T47D (cell line): ENCODE results near the gene GALR3.

ENCODE experiments used
- DNase-seq, 2 experiments: peaks; one replicate each; pipeline versions ENCODE4 v3.0.0 to v3.0.0-alpha.2; 2011 to 2012; ENCODE audit warnings: low read depth in 1 of 2, low spot score in 1 of 2
- JUND ChIP-seq: IDR thresholded peaks from 2 replicates; pipeline ENCODE4 v1.6.1; 2012; ENCODE audit warnings: low read depth
- in situ Hi-C: cut with HindIII; loops from 2 replicates; pipeline ENCODE4 v1.10.0; 2016; ENCODE audit warnings: low sequenced_read_pairs, low pct_unique_long_range_greater_than_20kb

Gene GALR3

DNA sequence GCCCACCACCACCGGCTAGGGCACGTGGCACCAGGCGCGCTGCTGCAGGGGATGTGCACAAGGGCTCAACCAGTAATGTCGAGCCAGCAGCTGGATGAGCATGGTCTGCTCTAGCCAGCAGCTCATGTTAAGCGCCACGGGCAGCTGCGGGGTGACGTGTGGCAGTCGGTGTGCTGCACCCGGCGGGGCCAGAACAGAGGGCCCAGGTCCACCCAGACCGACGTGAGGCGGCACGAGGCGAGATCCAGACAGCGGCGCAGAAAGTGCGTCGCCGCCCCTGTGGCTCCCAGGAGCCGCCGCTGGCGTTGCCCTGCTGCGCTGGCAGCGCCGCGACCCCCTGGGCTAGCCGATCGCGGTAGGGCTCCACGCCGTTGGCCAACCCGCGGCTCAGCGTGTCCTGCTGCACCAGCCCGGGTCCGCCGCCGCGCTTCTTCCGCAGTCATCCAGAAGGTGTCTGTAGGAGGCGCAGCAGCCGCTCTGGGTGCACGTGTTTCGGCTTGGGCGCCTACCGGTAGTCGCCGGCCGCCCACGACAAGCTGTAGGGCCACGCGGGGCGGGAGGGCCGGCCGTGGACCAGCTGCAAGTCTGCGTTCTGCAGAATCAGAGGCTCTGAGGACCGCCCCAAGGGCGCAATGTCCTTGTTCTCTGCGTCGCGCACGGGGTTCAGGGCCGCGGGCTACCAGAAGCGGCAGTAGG is 4.6 kb upstream of the GALR3 start:
- in situ Hi-C loops = no loop called here
- DNase-seq = no peak
- TF ChIP-seq JUND = no peak

DNA sequence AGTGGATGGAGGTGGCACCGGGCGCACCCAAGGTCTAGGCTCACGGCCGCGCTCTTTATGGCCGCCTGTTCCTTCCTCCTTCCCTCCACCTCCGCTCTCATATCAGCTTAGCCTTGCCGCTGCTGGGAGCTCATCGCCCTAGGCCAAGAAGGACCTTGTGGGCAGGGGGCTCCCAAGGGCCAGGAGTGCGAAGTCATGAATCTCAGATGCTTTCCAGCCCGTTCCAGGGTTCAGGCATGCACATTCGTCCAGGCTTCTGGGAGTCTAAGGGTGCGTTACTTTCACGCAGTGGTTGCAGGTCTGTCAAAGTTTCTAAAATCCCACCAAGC is 4.1 kb upstream of the GALR3 start:
- no peak for TF ChIP-seq JUND
- no peak for DNase-seq
- in situ Hi-C loops = no loop called here

DNA sequence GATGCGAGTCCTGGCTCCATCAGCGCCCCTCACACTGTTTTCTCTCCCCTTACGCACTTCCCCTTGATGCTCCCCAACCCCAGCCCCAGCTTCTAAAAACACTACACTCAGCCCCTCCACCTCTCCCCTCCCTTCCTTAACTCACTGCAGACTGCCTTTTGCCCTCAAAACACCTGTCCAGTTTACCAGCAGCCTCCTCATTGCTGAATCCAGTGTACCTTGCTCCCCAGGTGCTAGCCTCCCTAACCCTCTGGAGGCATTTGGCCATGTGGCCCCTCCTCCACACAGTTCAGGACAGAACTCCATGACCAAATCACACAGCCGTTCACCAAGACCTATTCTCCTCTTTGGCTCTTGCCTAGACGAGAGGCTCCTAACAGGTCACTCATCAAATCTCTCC is 2.8 kb upstream of the GALR3 start:
- in situ Hi-C loops = no loop called here
- DNase-seq = no peak
- TF ChIP-seq JUND = no peak

DNA sequence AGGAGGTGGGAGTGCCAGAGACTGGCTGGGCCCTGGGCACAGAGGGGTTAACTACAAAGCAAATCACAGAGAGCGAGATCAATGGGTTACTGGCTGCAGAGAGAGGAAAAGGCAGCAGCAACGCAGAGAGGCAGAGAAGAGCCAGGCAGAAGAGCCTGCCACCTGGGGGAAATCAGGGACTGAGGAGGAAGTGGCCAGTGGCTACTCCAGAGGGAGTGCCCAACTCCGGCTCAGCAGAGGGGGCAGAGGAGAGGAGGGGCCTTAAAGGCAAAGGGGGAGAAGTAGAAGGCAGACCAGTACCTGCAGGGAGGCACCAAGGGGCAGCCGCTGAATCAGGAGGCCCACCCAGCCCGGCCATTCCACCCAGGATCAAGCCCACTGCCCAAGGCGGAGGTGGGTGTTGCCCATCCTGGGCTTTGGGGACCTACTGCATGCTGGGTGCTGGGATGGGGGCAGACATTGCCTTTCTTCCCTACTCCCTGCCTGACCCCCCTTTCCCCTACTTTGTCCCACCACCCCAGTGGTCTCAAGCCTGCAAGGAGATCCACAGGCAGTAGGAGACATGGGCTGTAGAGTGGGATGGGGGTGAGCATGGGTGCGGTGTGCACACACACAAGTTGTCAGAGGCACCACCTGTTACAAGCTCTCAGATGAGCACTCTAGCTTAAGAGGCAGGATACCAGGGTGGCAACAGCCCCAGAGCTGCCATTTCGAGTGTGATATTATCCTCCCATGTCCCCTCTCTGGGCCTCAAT is 926 bp upstream of the GALR3 start:
- TF ChIP-seq JUND = no peak
- in situ Hi-C loops = no loop called here
- no peak for DNase-seq

DNA sequence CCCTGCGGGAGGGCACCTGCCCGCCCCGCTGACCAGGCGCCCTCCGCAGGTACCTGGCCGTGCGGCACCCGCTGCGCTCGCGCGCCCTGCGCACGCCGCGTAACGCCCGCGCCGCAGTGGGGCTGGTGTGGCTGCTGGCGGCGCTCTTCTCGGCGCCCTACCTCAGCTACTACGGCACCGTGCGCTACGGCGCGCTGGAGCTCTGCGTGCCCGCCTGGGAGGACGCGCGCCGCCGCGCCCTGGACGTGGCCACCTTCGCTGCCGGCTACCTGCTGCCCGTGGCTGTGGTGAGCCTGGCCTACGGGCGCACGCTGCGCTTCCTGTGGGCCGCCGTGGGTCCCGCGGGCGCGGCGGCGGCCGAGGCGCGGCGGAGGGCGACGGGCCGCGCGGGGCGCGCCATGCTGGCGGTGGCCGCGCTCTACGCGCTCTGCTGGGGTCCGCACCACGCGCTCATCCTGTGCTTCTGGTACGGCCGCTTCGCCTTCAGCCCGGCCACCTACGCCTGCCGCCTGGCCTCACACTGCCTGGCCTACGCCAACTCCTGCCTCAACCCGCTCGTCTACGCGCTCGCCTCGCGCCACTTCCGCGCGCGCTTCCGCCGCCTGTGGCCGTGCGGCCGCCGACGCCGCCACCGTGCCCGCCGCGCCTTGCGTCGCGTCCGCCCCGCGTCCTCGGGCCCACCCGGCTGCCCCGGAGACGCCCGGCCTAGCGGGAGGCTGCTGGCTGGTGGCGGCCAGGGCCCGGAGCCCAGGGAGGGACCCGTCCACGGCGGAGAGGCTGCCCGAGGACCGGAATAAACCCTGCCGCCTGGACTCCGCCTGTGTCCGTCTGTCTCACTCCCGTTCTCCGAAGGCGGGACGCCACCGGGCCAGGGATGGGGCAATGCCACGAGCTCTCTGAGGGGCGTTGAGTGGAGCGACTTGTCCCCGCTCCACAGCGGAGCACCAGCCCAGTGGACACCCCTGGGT is 1.8 kb downstream of the GALR3 start:
- DNase-seq = no peak
- in situ Hi-C loops = no loop called here
- TF ChIP-seq JUND = no peak

DNA sequence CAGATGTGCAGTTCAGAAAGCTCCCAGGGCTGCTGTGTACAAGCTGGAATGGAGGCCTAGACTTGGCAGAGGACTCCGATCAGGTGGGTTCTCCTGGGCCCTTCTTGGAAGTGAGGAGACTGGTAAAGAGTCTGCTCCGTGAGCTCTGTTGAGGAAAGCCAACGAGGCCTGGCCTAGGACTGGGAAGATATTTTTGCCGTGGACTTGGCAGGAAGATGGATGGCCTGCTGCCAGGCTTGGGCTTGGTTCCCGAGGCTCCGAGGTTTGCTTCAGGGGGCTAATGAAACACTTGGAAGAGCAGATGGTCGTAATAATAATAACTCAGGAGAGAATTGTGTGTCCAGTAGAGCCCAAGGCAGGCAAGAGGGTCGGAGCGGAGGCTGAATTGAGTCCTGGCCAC is 3.9 kb downstream of the GALR3 start:
- in situ Hi-C loops = no loop called here
- TF ChIP-seq JUND = no peak
- no peak for DNase-seq

DNA sequence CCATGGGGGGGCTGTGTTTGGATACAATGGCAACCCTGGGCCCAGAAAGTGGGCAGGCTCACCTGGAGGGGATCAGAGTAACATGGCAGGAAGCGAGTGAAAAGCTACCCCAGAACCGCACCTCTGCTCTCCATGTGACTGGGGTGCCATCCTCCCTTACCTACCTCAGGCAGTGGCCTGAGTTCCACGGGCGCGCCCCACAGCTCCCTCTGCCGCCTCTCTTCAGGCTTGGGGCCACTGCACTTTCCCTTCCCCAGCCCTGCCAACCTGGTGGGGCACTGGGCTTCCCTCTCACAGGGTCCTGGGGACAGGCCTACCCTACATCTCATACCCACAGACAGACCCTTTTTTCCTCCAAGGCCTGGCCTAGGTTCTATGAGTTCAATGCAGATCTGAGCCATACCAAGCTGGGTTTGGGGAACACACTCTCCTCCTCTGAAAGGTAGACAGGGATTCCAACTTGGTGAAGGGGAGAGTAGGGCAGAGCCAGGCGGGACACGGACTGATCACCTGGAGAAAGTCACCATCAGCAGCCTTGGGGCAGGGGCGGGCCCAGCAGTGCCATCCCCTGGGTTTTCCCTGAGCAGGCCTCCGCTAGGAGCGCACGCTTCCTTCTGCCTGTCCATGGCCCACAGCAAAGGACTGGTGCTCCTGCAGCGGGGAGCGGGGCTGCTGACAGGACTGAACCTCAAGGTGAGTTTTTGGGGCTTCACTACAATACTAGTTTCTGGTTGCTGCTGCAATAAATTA is 7.1 kb downstream of the GALR3 start:
- no peak for TF ChIP-seq JUND
- in situ Hi-C loops = no loop called here

DNA sequence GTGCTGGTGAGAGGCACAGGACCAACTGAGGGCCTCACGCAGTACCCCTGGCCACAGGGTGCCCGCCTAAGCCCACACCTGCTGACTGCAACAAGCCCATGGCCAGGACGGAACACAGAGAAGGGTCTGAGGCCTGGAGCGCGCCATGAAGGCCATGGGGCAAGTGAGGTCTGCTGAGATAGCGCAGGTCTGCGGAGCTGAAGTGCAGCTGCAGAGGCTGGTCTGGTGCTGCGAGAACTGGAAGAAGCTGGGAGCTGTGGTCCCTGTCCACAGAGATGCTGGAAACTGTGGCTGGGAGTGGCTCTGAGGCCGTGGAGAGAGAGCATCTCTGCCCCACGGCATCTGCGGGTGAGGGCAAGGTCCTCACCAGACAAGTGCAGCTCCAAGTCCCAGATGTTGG is 8.3 kb downstream of the GALR3 start:
- no peak for TF ChIP-seq JUND

More for the DNA sequence above, 7.1 kb downstream of the GALR3 start:
- DNase-seq = no peak

DNA sequence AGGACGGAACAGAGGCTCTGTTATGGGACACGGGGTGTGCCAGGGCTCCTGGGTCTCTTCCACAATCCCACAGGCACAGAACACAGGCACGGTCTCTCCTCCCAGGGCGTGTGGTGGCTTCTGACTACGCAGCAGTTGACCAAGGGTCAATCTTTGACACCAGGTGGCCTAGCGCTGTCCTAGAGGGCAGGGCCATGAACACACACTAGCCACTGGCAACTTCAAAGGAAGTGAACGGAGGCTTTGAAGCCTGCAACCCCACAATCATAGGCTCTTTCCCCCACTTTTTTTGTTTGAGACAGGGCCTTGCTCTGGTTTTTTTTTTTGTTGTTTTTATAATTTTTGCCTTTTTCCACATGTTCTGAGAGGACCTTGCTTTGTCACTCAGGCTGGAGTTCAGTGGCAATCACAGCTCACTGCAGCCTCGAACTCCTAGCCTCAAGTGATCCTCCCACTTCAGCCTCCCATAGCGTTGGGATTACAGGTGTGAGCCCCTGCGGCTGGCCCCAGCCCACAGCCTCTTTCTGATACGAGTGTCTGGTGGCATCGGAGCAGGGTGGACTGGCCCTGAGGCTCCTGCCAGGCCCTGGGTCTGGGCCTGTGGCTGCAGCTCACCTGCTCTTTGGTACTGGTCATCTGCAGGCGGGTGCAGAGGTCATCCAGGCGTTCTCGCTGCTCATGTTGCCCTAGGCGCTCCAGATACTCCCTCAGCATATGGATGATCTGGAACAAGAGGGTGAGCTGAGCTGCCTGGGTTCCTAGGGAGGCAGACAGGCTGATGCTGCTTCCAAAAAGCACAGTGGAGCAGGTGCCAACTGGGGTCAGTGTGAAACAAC is 9.1 kb downstream of the GALR3 start:
- TF ChIP-seq JUND = no peak
- in situ Hi-C loops = no loop called here
- DNase-seq = no peak

More for the DNA sequence above, 8.3 kb downstream of the GALR3 start:
- in situ Hi-C loops = no loop called here
- no peak for DNase-seq

DNA sequence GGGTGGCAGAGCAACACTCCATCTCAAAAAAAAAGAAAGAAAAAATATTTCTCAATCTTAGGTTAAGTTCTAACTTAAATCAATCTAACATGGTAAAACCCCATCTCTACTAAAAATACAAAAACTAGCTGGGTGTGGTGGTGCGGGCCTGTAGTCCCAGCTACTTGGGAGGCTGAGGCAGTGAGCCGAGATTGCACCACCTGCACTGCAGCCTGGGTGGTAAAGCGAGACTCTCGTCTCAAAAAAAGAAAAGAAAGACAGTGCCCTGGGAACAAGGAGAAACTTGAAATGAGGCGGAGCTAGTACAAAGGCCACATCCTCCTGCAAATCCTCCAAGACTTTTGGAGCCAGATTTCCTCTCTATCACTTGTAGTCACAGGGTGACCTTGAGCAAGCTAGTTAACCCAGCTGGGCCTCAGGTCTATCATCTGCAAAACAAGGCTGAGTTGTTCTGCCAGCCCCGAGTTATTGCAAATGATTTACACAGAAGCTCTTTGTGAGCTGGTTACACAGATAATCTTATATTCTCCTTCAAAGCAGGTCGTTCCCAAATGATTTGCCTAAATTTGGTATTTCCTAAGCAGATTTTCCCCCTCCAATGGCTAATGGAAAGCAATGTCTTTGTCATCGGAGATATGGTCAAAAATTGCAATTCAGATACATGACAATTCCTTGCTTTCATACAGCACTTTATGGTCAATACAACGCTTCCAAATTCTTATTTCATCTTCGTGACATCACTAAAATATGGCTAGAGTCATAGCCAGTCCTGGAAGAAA is 19.0 kb downstream of the GALR3 start:
- no peak for TF ChIP-seq JUND
- DNase-seq = no peak
- in situ Hi-C loops = no loop called here

DNA sequence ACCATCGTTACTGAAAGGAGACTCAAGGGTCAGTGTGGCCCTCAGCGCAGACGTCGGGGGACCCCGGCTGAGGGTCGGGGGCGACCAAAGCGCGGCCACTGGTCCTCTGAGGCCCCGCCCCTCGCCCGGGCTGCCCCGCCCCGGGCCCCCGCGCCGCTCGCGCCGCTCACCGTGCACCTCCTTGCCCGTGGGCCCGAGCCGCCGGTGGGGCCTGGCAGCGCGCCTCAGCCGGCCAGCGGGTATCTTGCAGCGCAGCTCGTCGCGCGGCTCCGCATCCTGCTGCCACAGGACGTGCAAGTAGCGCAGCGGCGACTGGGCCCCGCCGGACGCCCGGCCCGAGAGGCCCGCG is 20.5 kb downstream of the GALR3 start:
- no peak for DNase-seq
- no peak for TF ChIP-seq JUND
- in situ Hi-C loops = no loop called here
